ENCODE results near the gene G0S2.
A peak's percentile ranks its signal among the peaks of the same experiment; 100 is the strongest.
"Not testable (repeated sequence)": the region's sequence is repeated elsewhere in the genome, so short reads cannot be mapped to it uniquely, and the experiment has no call there.

Gene G0S2

GRCh38 chr1:209672705-209673630 is 2.2 kb upstream of the G0S2 start:
- no peak overlapping the region for H3K4me3 ChIP-seq
- peak overlapping the region in 5 of 21 experiments; percentile 6 to 70 (median 32) for H3K27ac ChIP-seq

- H3K4me3 ChIP-seq = no peak overlapping the region
- H3K27ac ChIP-seq = peak overlapping the region in 9 of 21 experiments; percentile 10 to 70 (median 56)
These were observed 1.4 kb upstream of the G0S2 start for GRCh38 chr1:209673631-209674417.

GRCh38 chr1:209675565-209676154 is 448 bp downstream of the G0S2 start:
- Histone ChIP-seq H3K27ac (peak overlapping the region in 8 of 21 experiments; percentile 10 to 66 (median 24)), H3K4me3 (peak overlapping the region; percentile 18 to 38 (median 24))

GRCh38 chr1:209678981-209679539 is 3.8 kb downstream of the G0S2 start:
- Histone ChIP-seq H3K4me3 (no peak overlapping the region), H3K27ac (no peak overlapping the region)

GRCh38 chr1:209685821-209686220 is 10.6 kb downstream of the G0S2 start:
- peak overlapping the region in 1 of 21 experiments; percentile 10 for H3K27ac ChIP-seq
- H3K4me3 ChIP-seq = no peak overlapping the region

- Histone ChIP-seq H3K4me3 (no peak overlapping the region), H3K27ac (no peak overlapping the region)
These were observed 11.1 kb downstream of the G0S2 start for GRCh38 chr1:209686322-209686721.

GRCh38 chr1:209688746-209689234 is 13.6 kb downstream of the G0S2 start:
- Histone ChIP-seq H3K27ac (no peak overlapping the region), H3K4me3 (no peak overlapping the region)

- H3K27ac ChIP-seq = no peak overlapping the region
- H3K4me3 ChIP-seq = no peak overlapping the region
These were observed 14.3 kb downstream of the G0S2 start for GRCh38 chr1:209689477-209689876.

GRCh38 chr1:209691237-209691636 is 16.0 kb downstream of the G0S2 start:
- Histone ChIP-seq H3K4me3 (no peak overlapping the region), H3K27ac (no peak overlapping the region)

GRCh38 chr1:209692296-209692695 is 17.1 kb downstream of the G0S2 start:
- H3K27ac ChIP-seq = peak overlapping the region in 2 of 21 experiments; percentile 6 to 40
- no peak overlapping the region for H3K4me3 ChIP-seq

- peak overlapping the region in 1 of 21 experiments; percentile 6 for H3K27ac ChIP-seq
- no peak overlapping the region for H3K4me3 ChIP-seq
These were observed 17.7 kb downstream of the G0S2 start for GRCh38 chr1:209692745-209693504.

- Histone ChIP-seq H3K4me3 (no peak overlapping the region), H3K27ac (no peak overlapping the region)
These were observed 21.5 kb downstream of the G0S2 start for GRCh38 chr1:209696673-209697072.

GRCh38 chr1:209697126-209697525 is 21.9 kb downstream of the G0S2 start:
- Histone ChIP-seq H3K4me3 (no peak overlapping the region), H3K27ac (no peak overlapping the region)

GRCh38 chr1:209700686-209701085 is 25.5 kb downstream of the G0S2 start:
- H3K4me3 ChIP-seq, H3K27ac ChIP-seq: not testable (repeated sequence)

- no peak overlapping the region for H3K4me3 ChIP-seq
- no peak overlapping the region for H3K27ac ChIP-seq
These were observed 27.6 kb downstream of the G0S2 start for GRCh38 chr1:209702832-209703231.

GRCh38 chr1:209703834-209704504 is 28.8 kb downstream of the G0S2 start:
- no peak overlapping the region for H3K4me3 ChIP-seq
- no peak overlapping the region for H3K27ac ChIP-seq

- peak within 1 kb of the TSS in 2 of 7 experiments; percentile 4 to 9 for H3K4me3 ChIP-seq
- peak within 1 kb of the TSS in 5 of 21 experiments; percentile 13 to 62 (median 47) for H3K27ac ChIP-seq
These were observed 29.4 kb downstream of the G0S2 start, which contains the start of gene HSD11B1 for GRCh38 chr1:209704584-209704983. Gene HSD11B1 (plus strand): TSS chr1:209704846. CDS start chr1:209704943, 97 bp downstream.

GRCh38 chr1:209705033-209705598 is 29.9 kb downstream of the G0S2 start:
- peak overlapping the region in 5 of 21 experiments; percentile 13 to 62 (median 47) for H3K27ac ChIP-seq
- H3K4me3 ChIP-seq = peak overlapping the region in 2 of 7 experiments; percentile 4 to 9
